8988T (cell line): ENCODE measurements around the gene CFAP20DC.
"Not testable (repeated sequence)": the region's sequence is repeated elsewhere in the genome, so short reads cannot be mapped to it uniquely, and the experiment has no call there.

Experiments
- DNase-seq: peaks from one replicate; pipeline ENCODE4 v3.0.0; 2011

CFAP20DC gene

GRCh38 chr3:58864480-58864879, 185.3 kb downstream of the CFAP20DC start:
- DNase-seq: no peak

- no peak for DNase-seq
Measured at GRCh38 chr3:58863206-58863605, 186.6 kb downstream of the CFAP20DC start.

- no peak for DNase-seq
Measured at GRCh38 chr3:58861551-58861950, 188.3 kb downstream of the CFAP20DC start.

- DNase-seq: no peak
Measured at GRCh38 chr3:58858126-58858525, 191.7 kb downstream of the CFAP20DC start.

- DNase-seq: no peak
Measured at GRCh38 chr3:58857402-58857801, 192.4 kb downstream of the CFAP20DC start.

- no peak for DNase-seq
Measured at GRCh38 chr3:58848826-58849225, 201.0 kb downstream of the CFAP20DC start.

GRCh38 chr3:58842050-58842747, 207.6 kb downstream of the CFAP20DC start:
- DNase-seq: not testable (repeated sequence)

- no peak for DNase-seq
Measured at GRCh38 chr3:58840949-58841348, 208.9 kb downstream of the CFAP20DC start.

GRCh38 chr3:58839964-58840363, 209.9 kb downstream of the CFAP20DC start:
- no peak for DNase-seq

GRCh38 chr3:58839187-58839586, 210.6 kb downstream of the CFAP20DC start:
- no peak for DNase-seq

- DNase-seq: no peak
Measured at GRCh38 chr3:58837856-58838255, 212.0 kb downstream of the CFAP20DC start.

GRCh38 chr3:58837141-58837843, 212.5 kb downstream of the CFAP20DC start:
- no peak for DNase-seq

- no peak for DNase-seq
Measured at GRCh38 chr3:58835086-58835485, 214.7 kb downstream of the CFAP20DC start.

GRCh38 chr3:58833491-58833890, 216.3 kb downstream of the CFAP20DC start:
- DNase-seq: no peak

- no peak for DNase-seq
Measured at GRCh38 chr3:58829321-58830000, 220.4 kb downstream of the CFAP20DC start.

- no peak for DNase-seq
Measured at GRCh38 chr3:58824777-58825176, 225.0 kb downstream of the CFAP20DC start.

- DNase-seq: no peak
Measured at GRCh38 chr3:58824285-58824684, 225.5 kb downstream of the CFAP20DC start.

GRCh38 chr3:58806551-58807244, 243.1 kb downstream of the CFAP20DC start:
- DNase-seq: not testable (repeated sequence)

GRCh38 chr3:58804914-58805313, 244.9 kb downstream of the CFAP20DC start:
- DNase-seq: no peak

- DNase-seq: no peak
Measured at GRCh38 chr3:58801541-58801940, 248.3 kb downstream of the CFAP20DC start.

- DNase-seq: no peak
Measured at GRCh38 chr3:58800940-58801339, 248.9 kb downstream of the CFAP20DC start.

- DNase-seq: no peak
Measured at GRCh38 chr3:58800032-58800431, 249.8 kb downstream of the CFAP20DC start.

GRCh38 chr3:58799271-58799670, 250.6 kb downstream of the CFAP20DC start:
- no peak for DNase-seq
